CD4-positive, alpha-beta T cell treated with Interleukin-6 at 100 ng/mL for 8 hours (primary cell): ENCODE data around the gene XKR8.
"Not testable (repeated sequence)": the region's sequence is repeated elsewhere in the genome, so short reads cannot be mapped to it uniquely, and the experiment has no call there.

Experiments used
- DNase-seq: peaks from one replicate; pipeline ENCODE4 v3.0.0-alpha.2; 2020; ENCODE audit warnings: mixed read lengths, low spot score

XKR8 gene

GRCh38 chr1:27992276-27992675 is 32.5 kb downstream of the XKR8 start:
- DNase-seq, result peak; percentile 64

GRCh38 chr1:27993241-27993640 is 33.5 kb downstream of the XKR8 start:
- DNase-seq, result peak; percentile 19

- no peak for DNase-seq
These were observed 34.3 kb downstream of the XKR8 start for GRCh38 chr1:27994060-27994459.

- not testable (repeated sequence) for DNase-seq
These were observed 34.8 kb downstream of the XKR8 start for GRCh38 chr1:27994526-27994925.

GRCh38 chr1:27999055-27999454 is 39.3 kb downstream of the XKR8 start:
- no peak for DNase-seq

GRCh38 chr1:28002600-28002999 is 42.8 kb downstream of the XKR8 start:
- DNase-seq, result no peak

- not testable (repeated sequence) for DNase-seq
These were observed 43.3 kb downstream of the XKR8 start for GRCh38 chr1:28003117-28003516.

- no peak for DNase-seq
These were observed 51.2 kb downstream of the XKR8 start for GRCh38 chr1:28010969-28011368.
